Activated CD8-positive, alpha-beta memory T cell treated with anti-CD3 and anti-CD28 coated beads, Interleukin-2, amount 50 U/mL, for 1 hour (primary cell): ENCODE results near the gene DIMT1.

Source experiments
- DNase-seq: peaks from one replicate; pipeline ENCODE4 v3.0.0-alpha.2; 2020; ENCODE audit errors: extremely low read depth

Gene DIMT1

DNA sequence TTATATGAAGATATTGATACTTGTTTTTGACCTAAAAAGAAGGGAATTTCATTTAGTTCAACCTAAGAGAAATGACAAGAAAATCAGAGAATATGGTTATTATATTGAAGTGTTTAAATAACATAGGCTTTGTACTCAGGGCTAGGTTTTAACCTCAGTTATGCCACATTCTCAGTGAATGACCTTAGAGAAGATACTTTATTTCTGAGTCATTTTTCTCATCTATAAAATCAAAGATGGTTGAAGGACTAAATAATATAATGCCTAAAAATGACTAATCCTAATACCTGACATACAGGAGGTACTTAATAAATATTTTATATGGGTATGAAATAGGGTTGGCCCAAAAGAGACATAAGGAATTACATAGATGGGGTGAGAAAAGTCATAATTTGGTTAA lies 32.3 kb downstream of the DIMT1 start:
- DNase-seq: no peak

DNA sequence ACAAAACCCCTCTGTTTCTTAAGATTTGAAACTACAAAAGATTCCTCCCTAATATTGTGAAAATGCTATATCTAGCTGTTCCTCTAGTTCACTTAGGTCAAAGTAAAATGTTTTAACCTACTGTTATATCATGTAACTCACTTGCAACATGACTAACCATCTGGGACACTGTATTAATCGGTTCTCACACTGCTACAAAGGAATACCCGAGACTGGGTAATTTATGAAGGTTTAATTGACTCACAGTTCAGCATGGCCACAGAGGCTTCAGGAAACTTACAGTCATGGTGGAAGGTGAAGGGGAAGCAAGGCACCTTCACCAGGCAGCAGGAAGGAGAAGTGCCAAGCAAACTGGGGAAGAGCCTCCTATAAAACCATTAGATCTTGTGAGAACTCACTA lies 34.7 kb downstream of the DIMT1 start:
- no peak for DNase-seq

DNA sequence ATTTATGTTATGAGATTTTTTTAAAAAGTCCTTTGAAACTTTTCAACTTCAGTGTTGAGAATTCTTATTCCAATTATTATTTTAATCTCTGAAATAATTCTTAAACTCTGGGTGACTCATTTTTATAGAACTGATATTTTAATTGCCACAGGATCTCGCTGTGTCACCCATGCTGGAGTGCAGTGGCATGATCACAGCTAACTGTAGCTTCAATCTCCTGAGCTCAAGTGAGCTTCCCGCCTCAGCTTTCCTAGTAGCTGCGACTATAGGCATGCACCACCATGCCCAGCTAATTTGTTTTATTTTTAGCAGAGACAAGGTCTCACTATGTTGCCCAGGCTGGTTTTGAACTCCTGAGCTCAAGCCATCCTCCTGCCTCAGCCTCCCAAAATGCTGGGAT lies 41.0 kb downstream of the DIMT1 start:
- DNase-seq: no peak

DNA sequence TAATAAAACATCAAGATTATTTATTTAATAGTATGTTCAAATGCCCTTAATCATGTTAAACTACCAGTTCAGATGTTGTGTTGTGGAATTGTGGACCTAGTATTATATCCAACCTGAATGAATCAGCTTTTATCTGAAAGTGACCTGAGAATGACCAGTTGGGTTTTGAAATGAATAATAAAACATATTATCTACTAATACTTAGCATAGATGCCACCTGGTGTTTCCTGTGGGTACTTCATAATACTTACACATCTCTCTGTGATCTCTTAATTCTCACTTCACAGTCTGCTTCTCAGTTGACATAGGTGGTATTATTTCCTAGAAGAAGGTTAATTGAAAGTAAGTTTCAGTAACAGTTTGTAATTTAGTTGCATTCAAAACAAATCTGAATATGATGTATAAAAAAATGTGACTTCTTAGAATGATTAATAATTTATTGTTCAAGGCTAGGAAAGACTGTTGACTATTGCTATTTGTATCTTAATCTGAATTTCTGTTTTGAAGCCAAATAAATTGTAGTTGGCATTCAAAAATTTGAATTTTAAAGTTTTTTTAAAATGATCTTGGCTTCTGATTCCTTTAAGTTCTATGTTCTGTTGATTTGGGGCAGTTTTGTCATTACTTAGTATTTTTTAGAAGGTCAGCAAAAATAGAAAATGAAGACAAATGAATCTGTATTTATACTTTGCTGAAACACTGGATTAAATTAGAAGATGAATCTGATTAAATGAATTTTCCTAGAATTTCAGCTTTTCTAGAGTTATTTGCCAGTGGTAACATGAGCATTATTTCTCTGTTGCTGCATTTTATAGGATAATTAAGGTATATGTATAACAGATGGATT lies 49.5 kb downstream of the DIMT1 start:
- no peak for DNase-seq

DNA sequence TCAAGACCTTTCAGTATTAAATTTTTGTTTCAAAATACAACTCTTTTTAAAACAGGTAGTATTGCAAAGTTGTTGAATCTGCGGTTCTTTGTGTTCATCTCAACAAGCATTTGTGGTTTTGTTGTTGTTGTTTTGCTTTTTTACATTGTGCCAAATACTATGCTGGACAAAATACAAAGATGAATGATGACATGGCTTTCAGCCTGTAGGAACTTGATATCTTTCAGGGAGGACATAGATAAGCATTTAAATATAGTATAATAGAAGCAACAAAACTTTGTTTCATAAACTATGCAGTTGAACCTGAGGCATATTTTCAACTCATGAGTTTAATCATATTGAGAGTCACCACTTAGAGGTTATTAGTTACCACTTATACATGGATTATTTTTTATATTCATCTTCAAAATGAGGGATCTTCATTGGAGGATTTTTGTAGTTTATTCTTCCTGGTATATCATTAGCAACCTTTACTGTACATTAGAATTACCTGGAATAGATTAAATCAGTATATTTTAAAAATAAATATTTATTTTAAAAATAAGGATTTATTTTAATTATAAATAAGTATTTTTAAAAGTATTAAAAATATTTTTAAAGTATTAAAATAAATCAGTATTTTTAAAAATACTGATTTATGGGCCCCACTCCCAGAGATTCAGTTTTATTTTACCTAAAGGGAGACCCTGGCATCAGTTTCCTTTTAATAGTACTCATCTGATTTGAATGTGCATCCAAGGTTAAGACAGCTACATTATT lies 54.8 kb downstream of the DIMT1 start:
- no peak for DNase-seq

DNA sequence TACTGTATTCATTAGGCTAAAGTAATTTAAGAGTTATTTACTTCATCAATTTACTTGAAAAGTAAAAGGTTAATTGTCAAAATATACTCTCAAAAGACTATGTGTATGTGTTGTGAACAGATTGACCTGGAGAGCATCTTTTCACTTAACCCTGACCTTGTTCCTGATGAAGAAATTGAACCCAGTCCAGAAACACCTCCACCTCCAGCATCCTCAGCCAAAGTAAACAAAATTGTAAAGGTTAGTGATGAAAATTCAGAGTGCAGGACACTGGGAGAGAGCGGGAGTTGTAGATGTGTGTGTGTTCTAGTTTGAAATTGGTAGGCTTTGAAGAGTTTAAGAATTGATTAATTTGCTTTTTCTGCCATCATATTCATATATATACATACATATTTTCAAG lies 55.8 kb downstream of the DIMT1 start:
- no peak for DNase-seq

DNA sequence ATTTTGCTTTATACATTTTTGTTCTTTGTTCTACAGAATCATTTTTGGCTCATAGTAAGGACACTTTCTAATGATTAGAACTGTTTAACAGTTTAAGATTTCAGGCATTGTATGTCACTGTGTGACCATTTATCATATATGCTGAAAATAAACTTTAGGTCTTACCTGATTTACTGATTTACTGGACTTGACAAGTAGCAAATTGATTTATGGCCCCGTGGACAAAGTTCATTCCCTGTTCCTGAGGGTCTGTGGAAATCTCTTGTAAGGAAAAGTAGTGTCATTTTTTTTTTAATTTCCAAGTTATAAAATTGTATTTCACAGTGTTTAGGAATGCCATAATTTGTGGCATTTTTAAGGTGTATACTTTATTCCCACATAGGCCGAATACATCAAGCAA lies 57.0 kb downstream of the DIMT1 start:
- DNase-seq: no peak

DNA sequence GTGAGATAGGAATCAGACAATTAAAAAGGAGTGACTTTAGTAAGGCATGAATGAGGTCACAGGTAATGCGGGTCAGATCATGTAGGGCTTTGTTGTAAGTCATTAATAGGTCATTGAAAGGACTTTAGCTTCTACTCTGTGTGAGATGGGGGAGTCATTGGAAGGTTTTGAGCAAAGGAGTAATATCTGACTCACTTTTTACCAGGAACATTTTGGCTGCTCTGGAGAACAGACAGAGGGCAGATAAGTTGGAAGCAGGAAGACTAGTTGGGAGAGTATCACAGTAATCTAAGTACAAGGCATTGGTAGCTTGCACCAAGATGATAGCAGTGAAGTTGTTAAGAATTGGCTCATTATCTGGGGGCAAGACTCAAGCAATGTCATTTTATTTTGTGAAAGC lies 60.3 kb downstream of the DIMT1 start:
- DNase-seq: no peak

DNA sequence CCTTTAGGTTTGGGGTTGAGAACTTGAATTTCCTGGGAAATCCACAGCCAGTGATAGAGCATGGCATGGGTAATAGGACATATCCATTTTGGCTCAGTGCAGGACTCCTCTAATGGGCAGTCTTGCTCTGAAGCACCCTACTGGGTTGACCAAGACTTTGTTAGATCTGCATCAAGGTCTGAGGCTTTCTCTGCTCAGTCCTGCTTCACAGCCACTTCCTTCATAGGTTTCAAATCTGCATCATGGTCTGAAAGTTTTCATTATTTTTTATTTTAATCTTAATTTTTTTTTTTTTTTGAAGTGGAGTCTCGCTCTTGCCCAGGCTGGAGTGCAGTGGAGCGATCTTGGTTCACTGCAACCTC lies 61.2 kb downstream of the DIMT1 start:
- no peak for DNase-seq

DNA sequence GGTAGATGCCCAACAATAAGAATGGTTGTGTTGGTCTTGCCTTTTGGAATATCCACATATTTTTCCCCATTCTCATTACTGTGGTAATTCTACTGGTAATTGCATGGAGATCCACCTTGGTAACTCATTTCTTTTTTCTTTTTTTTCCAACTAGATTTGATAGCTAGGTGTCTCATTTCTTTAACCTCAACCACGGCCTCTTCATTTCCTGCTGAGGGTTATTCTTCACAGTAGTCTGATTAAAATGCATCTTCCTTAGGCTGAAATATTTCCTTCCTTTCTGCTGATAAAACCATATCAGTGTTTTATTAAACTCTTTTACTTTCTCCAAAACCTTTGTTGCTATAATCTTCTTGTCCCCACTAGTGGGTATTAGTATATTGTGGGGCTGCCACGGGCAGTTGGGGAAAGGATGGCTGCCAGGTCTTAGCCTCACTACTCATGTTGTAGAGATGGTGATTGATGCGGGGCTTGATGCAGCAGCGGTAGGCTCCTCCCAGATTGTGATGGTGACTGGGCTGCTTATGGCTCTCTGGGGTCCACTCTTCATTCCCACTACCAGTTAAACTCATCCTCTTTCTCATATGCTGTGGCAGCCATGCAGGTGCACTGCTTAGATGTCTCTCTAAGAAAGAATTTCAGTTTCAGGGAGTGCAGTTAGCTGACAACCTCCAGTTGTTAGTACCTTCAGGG lies 61.8 kb downstream of the DIMT1 start:
- DNase-seq: no peak

DNA sequence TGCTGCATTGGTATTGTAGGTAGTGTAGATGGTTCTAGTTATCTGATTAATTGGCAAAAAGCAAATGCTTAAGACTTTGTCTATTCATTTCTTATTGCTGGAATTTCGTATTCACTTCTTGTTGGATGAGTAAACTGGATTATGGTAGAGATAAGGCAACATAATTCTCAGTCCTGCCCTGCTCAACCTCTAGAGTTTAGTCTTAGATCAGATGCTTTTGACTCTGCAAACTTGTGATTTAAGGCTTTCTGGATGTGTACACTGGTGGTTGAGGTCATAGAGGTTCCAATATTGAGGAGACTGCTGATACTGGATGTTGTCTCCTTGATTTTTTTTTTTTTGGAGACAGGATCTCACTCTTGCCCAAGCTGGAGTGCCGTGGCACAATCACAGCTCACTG lies 62.7 kb downstream of the DIMT1 start:
- no peak for DNase-seq

DNA sequence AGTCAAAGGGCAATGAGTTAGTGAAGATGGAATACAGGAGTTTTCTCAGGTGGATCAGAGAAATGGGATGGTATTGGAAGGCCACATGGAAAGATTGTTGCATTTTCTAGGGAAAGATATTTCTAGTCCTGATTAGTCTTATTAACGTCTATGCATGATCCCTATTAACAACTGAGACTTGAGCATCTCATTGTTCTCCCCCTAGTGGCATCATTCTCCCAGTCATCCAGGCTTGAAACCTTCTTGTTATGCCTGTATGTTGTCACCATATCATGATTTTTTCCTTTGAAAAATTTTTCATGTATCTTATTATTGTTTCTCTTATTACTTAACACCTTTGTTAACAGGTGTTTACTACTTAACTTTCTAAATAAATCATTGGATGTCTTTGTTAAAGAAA lies 63.3 kb downstream of the DIMT1 start:
- no peak for DNase-seq
